Activated CD8-positive, alpha-beta memory T cell treated with anti-CD3 and anti-CD28 coated beads for 36 hours (primary cell): Measurements from ENCODE around the gene NUP153. TPM values are rescaled to one million over a fixed set of nuclear protein-coding genes. Genes with fewer than 3 reads are reported as not detected.
"Not testable (repeated sequence)": the region's sequence is repeated elsewhere in the genome, so short reads cannot be mapped to it uniquely, and the experiment has no call there.

Experiments used
- CTCF ChIA-PET: fragments of 350-600 bp; sonication (Branson Sonifier 250); formaldehyde crosslinking; loops from one replicate; lab custom pipeline; 2021; ENCODE audit warnings: antibody characterized with exemption; lab: Charles Lee
- POLR2A ChIA-PET: fragments of 350-600 bp; sonication (Branson Sonifier 250); formaldehyde crosslinking; loops from one replicate; lab custom pipeline; 2021; ENCODE audit warnings: antibody characterized with exemption; lab: Charles Lee
- total RNA-seq, 2 experiments: library from RNA; stranded (reverse); gene quantifications; one replicate each; pipeline ENCODE4 v1.2.3, GENCODE V29; 2021

The NUP153 gene
- total RNA-seq, 2 experiments from 2014 or later: 98.5 to 99.7 TPM

DNA sequence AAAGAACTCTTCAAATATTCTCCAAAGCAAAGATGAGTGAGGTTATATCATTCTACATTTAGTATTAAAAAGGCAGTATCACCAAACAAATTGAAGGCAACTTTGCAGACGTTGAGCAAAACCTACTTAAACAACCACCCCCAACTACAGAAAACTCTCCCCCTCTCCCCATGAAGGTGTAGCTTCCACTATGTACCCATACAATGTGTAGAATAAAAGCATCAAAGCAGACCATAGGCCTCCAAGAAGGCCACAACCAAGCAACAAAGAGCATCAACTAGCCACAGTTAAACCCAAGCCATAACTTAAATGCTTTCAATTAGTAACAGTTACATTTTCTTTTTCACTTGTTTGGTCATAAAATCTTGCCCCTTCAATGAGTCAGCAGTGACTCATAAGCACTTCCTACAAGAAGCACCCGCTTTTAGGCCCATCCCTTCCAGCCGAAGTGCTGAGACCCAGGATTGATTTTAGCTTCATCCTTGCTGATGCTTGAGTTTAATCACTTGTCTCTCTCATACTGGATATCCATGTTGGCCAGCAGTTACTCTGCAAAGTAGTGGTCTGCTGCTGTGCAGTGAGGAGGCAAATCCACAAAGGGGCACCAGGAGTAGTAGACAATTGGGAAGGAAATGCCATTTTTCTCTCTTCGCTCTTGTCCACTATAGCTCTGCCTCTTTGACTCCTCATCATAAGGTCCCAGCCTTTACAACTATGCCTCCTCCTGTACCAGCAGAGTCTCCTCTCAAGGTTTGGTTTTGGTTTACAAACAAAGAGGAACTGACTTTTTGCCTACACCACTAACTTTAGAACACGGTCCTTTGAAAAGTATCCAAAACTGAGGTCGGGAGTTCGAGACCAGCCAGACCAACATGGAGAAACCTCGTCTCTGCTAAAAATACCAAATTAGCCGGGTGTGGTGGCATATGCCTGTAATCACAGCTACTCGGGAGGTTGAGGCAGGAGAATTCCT, 8.4 kb upstream of the NUP153 start:
- CTCF ChIA-PET: interaction anchor here (1.5 to 2.7 kb wide), 2 partner anchors 13 to 89 kb away, joined by 4 to 9 read pairs; no protein-coding TSS in a partner anchor
- POLR2A ChIA-PET: interaction anchor here (1.0 to 2.0 kb wide), 3 partner anchors 9 to 115 kb away, joined by 3 to 4 read pairs (median 3); partner anchors contain the start of gene FAM8A1

DNA sequence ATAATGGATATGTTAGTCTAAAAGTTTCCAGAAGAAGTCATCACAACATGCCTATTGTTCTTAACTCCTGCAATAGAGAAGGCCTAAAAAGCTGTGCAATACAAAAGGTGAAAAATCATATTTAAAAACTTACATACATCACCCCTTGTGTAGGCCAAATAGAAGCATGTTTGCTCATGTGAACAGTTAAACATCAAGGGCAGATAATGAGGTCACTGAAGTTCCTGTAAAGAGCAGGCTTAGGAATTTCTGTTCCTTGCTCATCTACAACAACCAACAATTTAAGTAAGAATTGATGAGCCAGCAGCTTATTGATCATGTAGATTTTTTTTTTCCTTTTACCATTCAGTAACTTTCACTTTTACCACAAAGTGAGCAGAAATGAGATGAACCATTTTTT, 7.5 kb upstream of the NUP153 start:
- POLR2A ChIA-PET: interaction anchor here (1.0 to 2.0 kb wide), 2 partner anchors 8 to 114 kb away, joined by 3 to 4 read pairs; partner anchors contain the start of gene FAM8A1
- CTCF ChIA-PET: interaction anchor here (1.5 to 2.7 kb wide), 2 partner anchors 12 to 90 kb away, joined by 4 to 9 read pairs; no protein-coding TSS in a partner anchor

DNA sequence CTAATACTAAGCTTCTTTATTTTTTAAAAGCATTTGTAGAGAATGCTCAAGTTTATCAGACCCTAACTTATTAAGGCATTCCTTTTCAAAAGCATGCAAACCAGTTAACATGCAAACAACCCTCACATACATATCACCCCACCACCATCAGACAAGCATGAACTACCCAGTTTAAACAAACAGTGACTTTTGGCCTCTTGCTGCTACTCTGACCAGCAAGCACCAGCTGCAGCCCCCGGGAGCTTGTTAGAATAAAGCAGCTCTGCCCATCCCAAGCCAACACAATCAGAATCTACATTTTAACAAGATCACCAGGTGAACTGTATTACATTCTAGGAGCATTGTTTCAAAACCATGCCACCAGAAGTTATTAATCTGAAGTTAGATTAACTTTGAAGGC, 5.9 kb upstream of the NUP153 start:
- ChIA-PET CTCF (no interaction called here), POLR2A (no interaction called here)

DNA sequence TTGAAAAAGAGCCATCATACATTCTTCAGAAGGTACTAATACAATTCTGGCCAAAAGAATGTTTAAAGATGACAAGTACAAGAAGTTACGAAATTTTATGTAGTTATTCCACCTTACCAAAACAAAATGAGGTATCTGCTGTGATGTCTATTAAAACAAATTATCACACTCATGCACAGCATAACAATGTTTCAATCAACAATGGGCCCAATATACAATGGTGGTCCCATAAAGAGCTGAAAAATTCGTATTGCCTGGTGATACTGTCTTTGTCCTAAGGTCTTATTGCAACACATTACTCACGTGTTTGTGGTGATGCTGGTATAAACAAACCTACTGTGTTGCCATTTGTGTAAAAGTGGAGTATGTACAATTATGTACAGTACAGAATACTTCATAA, 3.6 kb upstream of the NUP153 start:
- ChIA-PET POLR2A (no interaction called here), CTCF (no interaction called here)

DNA sequence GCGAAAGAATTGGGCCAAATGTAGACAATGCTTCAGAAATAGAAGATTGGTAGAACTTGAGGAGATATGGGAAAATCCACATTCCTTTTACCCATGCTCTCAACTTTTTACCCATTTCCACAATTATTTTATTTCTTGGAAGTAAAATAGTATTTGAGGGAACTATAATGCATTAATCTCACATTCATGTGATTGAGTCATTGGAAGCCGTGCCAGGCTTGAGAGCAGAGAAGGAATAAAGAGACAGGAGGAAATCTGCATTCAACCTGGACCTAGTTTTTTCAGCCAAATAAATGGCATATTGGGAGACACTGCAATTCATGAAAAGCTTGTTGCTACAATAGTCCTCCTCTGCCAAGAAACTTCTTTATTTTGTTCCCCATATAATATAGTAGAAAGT, 2.8 kb upstream of the NUP153 start:
- CTCF ChIA-PET: no interaction called here
- POLR2A ChIA-PET: no interaction called here

DNA sequence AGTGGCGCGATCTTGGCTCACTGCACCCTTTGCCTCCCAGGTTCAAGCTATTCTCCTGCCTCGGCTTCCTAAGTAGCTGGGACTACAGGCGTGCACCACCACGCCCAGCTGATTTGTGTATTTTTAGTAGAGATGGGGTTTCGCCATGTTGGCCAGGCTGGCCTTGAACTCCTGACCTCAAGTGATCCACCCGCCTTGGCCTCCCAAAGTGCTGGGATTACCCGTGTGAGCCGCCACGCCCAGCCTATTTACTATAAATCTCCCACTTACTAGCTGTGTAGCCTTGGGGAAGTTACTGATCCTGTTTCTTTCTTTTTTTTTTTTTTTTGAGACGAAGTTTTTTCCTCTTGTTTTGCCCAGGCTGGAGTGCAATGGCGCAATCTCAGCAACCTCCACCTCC, 1.3 kb upstream of the NUP153 start:
- CTCF ChIA-PET: not testable (repeated sequence)

DNA sequence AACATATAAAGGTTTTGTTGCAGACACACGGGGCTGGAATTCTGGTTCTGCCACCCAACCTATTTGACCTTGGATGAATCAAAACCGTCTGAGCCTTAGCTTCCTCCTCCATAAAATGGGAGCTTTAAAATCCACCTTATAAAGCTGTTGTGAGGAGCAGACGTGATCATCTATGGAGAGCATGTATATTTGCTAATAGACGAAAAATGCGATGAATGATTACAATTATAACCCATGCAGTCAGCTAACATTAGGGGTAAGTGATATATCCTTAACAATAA, 586 bp upstream of the NUP153 start:
- CTCF ChIA-PET: interaction anchor here (0.6 to 1.9 kb wide), 2 partner anchors 97 to 107 kb away, joined by 3 to 8 read pairs; partner anchors contain the start of gene FAM8A1
- POLR2A ChIA-PET: interaction anchor here (0.5 to 1.4 kb wide), 7 partner anchors 19 to 557 kb away, joined by 3 to 9 read pairs (median 3); partner anchors contain the start of gene DEK

More for the DNA sequence above, 1.3 kb upstream of the NUP153 start:
- POLR2A ChIA-PET: interaction anchor here (1.4 kb wide), 1 partner anchor 107 kb away, joined by 9 read pairs; no protein-coding TSS in a partner anchor

DNA sequence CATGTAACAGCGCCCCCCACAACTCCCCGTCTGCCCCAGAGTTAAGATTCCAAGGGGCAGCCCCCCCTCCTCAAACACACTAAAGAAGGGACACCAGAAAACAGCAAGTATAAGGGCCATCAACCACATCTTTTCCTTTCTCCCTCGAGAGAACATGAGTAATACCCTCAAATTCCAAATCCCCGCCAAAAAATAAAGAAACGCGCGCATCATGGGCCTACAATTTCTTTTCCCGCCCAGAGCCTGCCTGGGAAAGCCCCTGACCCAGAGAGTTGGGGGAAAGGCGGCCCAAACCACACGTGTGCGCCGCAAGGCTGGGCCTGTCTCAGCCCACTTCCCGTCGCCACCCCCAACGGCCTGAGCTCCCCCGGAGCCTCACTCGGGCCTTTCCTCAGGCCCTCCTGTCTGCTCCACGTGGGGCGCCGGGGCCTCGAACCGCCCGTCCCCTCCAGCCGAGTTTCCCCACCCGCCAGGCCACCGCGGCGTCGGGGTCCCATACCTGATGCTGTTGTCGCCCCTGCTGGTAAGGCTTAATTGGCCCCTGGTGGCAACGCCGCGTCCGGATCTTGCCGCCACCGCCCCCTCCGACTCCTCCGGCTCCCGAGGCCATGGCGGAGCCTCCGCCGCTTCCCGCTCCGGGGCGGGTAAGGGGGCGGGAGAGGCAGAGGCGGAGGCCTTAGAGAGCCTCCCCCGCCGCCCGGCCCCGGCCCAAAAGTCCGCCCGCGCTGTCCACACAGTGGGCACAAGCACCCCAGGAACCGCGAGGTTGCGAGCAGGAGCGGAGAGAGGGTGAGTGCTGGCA, 746 bp downstream of the NUP153 start:
- CTCF ChIA-PET: interaction anchor here (1.9 kb wide), 1 partner anchor 106 kb away, joined by 8 read pairs; the partner anchor contains the start of gene FAM8A1
- POLR2A ChIA-PET: interaction anchor here (0.8 to 1.4 kb wide), 4 partner anchors 9 to 105 kb away, joined by 3 to 7 read pairs (median 4); partner anchors contain the start of gene FAM8A1

DNA sequence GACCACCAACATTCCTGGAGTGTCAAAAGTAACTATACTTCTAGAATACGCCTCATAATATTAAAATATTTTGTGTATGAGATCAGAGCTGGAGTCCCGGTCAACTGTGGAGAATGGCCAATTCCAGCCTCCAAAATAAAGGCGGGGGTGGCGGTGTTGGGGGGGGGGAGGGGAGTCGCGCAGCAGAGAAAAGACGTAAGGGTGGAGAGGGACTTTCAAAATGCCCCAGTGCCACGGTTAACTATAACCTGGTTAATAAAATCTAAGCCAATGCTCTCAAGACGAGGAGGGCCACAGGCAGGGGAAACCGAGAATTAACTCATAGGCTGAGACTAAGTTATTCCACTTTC, 1.3 kb downstream of the NUP153 start:
- ChIA-PET POLR2A (interaction anchor here (0.8 to 1.2 kb wide), 3 partner anchors 9 to 105 kb away, joined by 3 to 7 read pairs (median 3); partner anchors contain the start of gene FAM8A1), CTCF (interaction anchor here (1.9 to 5.3 kb wide), 2 partner anchors 105 kb away, joined by 8 to 33 read pairs; partner anchors contain the start of gene FAM8A1)

DNA sequence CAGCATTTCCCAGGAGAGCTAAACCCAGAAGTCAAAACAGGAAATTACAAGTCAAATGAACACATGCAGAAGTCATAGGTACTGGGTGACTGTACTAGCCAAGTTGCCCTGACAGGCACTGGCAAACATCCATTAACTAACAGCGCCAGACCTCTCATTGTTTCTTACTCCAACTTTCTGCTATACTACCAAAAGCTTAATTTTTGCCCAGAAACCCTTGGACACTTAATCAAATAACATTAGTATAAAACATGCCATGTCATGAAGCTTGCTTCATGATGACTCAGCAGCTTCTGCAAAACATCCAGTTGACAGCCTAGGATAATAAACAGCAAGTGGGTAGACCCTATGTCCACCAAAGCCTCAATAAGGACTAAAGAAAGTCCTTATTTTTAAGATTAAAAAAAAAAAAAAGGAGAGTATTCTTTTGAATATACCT, 3.5 kb downstream of the NUP153 start:
- CTCF ChIA-PET: interaction anchor here (0.6 to 5.3 kb wide), 6 partner anchors 11 to 102 kb away, joined by 3 to 33 read pairs (median 6); partner anchors contain the start of gene FAM8A1
- POLR2A ChIA-PET: interaction anchor here (0.7 to 2.2 kb wide), 4 partner anchors 12 to 558 kb away, joined by 3 to 11 read pairs (median 4); partner anchors contain the start of gene FAM8A1

DNA sequence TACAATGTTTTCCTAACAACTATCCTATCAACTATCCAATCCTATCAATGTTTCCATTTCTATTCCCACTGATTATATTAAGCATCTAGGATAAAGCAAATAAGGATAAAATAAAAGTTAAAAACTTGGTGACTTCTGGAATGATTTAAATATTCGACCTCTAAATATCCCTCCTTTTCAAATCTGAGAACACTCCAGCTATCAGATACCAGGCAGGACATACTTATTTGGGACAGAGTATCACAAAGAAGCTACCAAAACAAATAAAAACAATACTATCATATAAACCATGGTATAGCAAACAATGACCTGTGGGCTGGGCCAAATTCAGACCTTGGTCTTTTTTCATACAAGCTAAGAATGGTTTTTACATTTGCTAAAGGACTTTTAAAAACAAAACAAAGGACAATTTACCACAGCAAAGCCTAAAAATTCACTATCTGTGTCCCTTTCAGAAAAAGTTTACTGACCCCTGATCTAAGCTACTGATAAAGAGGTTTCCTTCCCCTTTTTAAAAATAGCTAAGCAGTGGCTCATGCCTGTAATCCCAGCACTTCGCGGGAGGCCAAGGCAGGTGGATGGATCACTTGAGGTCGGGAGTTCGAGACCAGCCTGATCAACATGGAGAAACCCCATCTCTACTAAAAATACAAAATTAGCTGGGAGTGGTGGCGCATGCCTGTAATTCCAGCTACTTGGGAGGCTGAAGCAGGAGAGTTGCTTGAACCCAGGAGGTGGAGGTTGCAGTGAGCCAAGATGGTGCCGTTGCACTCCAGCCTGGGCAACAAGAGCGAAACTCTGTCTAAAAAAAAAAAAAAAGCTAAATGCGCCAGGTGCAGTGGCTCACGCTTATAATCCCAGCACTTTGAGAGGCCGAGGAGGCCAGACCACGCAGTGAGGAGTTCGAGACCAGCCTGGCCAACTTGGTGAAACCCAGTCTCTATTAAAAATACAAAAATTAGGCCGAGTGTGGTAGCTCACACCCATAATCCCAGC, 6.0 kb downstream of the NUP153 start:
- ChIA-PET CTCF (interaction anchor here (1.5 to 5.3 kb wide), 5 partner anchors 9 to 103 kb away, joined by 4 to 33 read pairs (median 9); partner anchors contain the start of gene FAM8A1), POLR2A (interaction anchor here (0.6 kb wide), 1 partner anchor 36 kb away, joined by 4 read pairs; no protein-coding TSS in a partner anchor)

DNA sequence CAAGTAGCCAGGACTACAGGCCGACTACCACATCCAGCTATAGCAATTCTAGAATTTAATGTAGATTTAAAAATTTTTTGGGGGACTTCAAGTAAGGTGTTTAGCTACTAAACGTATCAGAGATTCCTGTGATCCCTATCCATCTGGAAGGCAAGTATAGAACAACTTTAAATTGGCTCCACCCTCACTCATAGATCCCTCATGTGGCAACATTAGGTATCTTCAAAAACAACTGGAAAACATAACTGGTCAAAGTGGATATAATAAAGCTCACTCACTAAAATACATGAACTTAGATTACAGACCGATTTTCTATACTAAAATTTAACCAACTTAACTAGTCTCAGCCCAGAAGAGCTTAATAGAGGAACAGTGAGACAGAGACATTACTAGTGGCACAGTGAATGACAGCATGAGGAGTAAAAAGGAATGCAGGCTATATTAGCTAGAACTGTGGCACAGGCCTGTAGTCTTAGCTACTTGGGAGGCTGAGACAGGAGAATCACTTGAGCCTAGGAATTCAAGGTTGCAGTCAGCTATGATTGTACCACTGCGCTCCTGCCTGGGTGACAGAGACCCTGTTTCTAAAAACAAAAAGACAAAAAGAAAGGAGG, 14.7 kb downstream of the NUP153 start:
- POLR2A ChIA-PET: interaction anchor here (0.8 kb wide), 1 partner anchor 11 kb away, joined by 3 read pairs; no protein-coding TSS in a partner anchor
- CTCF ChIA-PET: interaction anchor here (1.0 to 1.3 kb wide), 2 partner anchors 10 to 35 kb away, joined by 3 to 5 read pairs; no protein-coding TSS in a partner anchor

DNA sequence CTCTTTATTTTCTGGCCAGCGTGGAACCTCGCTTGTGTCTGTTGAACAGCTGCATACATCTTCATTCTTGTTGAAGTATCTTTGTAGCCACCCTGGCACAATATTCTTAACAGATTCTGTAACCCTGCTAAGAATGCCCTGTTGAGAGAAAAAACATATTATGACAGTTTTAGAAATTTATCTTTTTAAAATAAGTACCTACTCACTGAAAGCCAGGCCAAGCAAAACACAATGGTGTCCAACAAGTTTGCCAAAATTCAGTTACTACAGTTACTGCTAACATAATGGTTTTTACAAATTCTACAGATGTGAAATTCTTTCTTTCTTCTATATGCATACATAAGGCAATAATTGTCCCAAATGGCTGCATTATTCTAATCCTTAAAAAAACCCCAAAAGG, 18.2 kb downstream of the NUP153 start:
- POLR2A ChIA-PET: interaction anchor here (0.9 kb wide), 1 partner anchor 19 kb away, joined by 3 read pairs; the partner anchor contains the start of gene NUP153
- CTCF ChIA-PET: no interaction called here

DNA sequence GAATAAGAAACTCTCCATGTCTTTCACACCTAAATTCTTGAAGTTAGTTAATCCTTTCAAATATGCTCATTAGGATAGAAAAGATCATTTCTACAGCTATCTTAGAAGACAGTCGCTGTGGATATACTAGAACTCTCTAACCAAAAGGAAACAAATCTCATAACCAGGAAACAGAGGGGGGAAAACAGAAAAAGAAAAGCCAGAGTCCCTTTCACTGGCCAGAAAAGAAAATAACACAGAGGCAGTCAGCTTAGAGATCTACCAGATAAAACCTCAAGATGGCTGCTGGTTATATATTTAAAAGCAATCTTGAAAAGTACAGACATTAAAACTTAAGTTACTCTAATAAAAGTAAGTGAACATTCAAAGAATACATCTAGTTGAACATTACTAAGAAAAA, 19.6 kb downstream of the NUP153 start:
- ChIA-PET POLR2A (no interaction called here), CTCF (no interaction called here)

DNA sequence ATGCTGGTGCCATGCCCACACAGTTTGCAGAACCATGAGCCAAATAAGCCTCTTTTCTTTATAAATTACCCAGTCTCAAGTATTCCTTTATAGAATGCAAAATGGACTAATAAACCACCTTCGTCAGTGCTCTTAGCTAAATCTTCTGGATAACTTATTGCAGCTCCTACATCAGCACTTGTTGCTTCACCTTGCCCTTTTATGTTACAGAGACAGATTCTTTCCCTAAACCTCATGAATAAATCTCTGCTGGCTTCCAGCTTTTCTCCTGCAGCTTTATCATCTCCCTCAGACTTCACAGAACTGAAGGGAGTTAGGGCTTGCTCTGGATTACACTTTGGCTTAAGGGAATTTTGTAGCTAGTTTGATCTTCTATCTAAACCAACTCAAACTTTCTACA, 22.6 kb downstream of the NUP153 start:
- ChIA-PET CTCF (no interaction called here), POLR2A (no interaction called here)

DNA sequence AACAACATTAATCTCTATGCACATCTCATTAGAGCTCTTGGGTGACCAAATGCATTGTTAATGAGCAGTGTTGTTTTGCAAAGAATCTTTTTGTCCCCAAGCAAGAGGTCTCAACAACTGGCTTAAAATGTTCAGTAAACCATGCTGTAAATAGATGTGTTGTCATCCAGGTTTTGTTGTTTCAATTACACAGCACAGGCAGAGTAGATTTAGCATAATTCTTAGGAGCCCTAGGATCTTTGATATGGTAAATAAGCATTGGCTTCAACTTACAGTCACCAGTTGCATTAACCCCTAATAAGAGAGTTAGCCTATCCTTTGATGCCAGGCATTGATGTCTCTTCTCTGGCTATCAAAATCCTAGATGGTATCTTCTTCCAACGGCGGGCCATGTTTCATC, 23.3 kb downstream of the NUP153 start:
- ChIA-PET CTCF (no interaction called here), POLR2A (no interaction called here)

DNA sequence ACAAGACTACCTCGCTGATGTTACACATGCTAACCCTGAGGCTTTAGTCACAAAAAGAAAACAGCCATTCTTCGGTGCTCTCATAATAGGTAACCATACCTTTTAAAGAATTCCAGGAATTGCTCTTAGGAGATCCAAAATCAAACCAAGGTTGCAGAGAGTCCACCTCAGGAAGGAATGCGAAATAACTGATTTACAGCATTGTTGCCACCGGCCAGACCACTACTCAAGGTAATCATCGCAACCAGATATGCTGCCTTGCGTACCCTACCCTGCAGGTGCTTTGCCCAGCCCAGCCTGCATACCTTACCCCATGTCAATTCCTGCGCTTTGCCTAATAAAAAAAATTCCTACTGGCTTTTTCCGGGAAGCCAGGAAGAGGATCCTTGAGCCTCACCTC, 27.0 kb downstream of the NUP153 start:
- CTCF ChIA-PET: no interaction called here
- POLR2A ChIA-PET: no interaction called here
